Body of pancreas (tissue), 4 donors: ENCODE data around the gene LIX1L. TPM values are rescaled to one million over a fixed set of nuclear protein-coding genes. Genes with fewer than 3 reads are reported as not detected.

ENCODE experiments used
- ATAC-seq: fragments of 150-250 bp; one replicate; pipeline ENCODE4 v1.9.1; 2016
- DNase-seq, 4 donors: peaks; one replicate each; pipeline ENCODE4 v3.0.0-alpha.2; 2019
- H3K27ac ChIP-seq, 4 donors: fragments of 200-600 bp; sonication (generic); 1 replicate in 3 of 4; 2 replicates in 1 of 4; pipeline versions ENCODE4 v1.5.1 to v1.6.1; 2016 to 2019; ENCODE audit warnings: mild to moderate bottlenecking in 1 of 4, mixed read lengths in 1 of 4, moderate library complexity in 1 of 4
- H3K27me3 ChIP-seq, 2 donors: fragments of 200-600 bp; sonication (generic); one replicate each; pipeline ENCODE4 v1.6.0; 2016; ENCODE audit warnings: mild to moderate bottlenecking in 1 of 2
- H3K36me3 ChIP-seq, 2 donors: fragments of 200-600 bp; sonication (generic); replicated peaks in 1 of 2; 2 replicates each; pipeline ENCODE4 v1.5.1; 2016; ENCODE audit warnings: low read depth in 2 of 2; ENCODE audit not compliant: insufficient read depth in 1 of 2
- H3K4me1 ChIP-seq: fragments of 200-600 bp; sonication (generic); one replicate; pipeline ENCODE4 v1.6.0; 2016
- H3K4me3 ChIP-seq, 2 donors: fragments of 200-600 bp; sonication (generic); 1 replicate in 1 of 2; 2 replicates in 1 of 2; pipeline ENCODE4 v1.5.1; 2016 to 2019
- H3K9me3 ChIP-seq, 3 donors: fragments of 200-600 bp; sonication (generic); 1 replicate in 2 of 3; 2 replicates in 1 of 3; pipeline ENCODE4 v1.5.1; 2016
- POLR2A ChIP-seq, 3 donors: fragments of 450-650 bp; IDR thresholded peaks; one replicate each; pipeline ENCODE4 v1.6.1; 2016; ENCODE audit warnings: antibody characterized with exemption in 3 of 3, mild to moderate bottlenecking in 2 of 3
- WGBS, 2 donors: methylation state at CpG; one replicate each; pipeline ENCODE4 v1.1.5; 2017; 5-methylcytosine and 5-hydroxymethylcytosine counted together
- intact Hi-C: fragments of 100-400 bp; cut with DNase I; formaldehyde crosslinking; loops from one replicate; pipeline ENCODE4 v1.15.1; 2023
- total RNA-seq, 2 donors: library from RNA; depleted of rRNA; stranded (reverse); fragments of >200 nt; gene quantifications; one replicate each; pipeline ENCODE4 v1.1.0, GENCODE V29; 2016
- TF ChIP-seq, protein P1 (sequence below), 7 experiments: fragments of 450-650 bp in 4 of 7; fragments of 200-600 bp in 3 of 7; sonication (generic) in 3 of 7; IDR thresholded peaks; one replicate each; pipeline ENCODE4 v1.5.1; 2016 to 2019; ENCODE audit warnings: antibody characterized with exemption in 7 of 7

Gene LIX1L
- total RNA-seq, 2 donors from 2014 or later, result 8.3 to 16.5 TPM

DNA sequence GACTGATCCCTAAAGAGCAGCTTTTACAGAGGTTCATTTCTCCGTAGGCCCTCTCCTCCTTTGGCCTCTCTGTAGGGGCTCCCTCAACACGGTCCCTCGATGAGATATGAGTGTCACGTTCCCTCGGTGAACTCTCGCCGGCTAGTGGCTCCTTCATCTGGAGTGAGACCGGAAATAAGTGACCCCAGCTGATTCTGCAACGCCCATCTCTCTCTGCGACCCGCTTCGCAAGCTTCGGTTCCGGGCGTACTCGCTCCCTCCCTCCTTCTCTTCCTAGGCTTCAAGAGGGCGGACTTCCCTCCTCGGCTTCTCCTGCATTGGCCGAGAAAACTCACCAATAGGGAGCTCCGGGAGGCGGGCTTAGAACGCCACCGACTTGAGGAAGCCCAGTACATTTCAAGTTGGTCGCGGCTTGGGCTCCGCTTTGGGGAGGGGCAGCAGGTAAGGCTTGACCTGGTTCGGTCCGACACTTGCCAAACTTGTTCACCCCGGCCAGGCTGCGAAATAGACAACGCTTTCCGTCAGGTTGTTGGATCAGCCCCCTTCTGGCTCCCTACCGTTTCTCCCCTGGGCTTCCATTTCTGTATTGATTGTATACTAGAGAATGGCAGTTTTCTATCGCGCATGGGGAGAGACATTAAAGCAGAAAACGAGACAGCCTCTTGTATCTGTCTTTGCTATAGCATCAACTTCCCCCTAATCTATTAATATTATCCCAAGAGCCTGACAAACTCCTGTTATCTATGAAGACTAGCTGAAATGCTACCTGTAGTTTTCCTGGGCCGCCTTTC, 6.7 kb upstream of the LIX1L start, which contains the start of the genes ANKRD34A and POLR3GL:
Gene ANKRD34A (minus strand): TSS at position 248 of the 791 bp plus-strand sequence. CDS start 2,816 bp downstream, outside the sequence.
Gene POLR3GL (plus strand): TSS at position 363 of the 791 bp plus-strand sequence. CDS start 10,176 bp downstream, outside the sequence.
- H3K4me3 ChIP-seq, result peak within 1 kb of the TSS; percentile 8 to 43
- H3K36me3 ChIP-seq, result no peaks in the 10 kb centered on the region
- H3K27ac ChIP-seq, result peak within 1 kb of the TSS; percentile 63 to 92 (median 89)
- TF ChIP-seq POLR2A (IDR thresholded peaks at IDR 0.05), result peak; percentile 69 to 91 (median 89)
- TF ChIP-seq, protein P1, sequence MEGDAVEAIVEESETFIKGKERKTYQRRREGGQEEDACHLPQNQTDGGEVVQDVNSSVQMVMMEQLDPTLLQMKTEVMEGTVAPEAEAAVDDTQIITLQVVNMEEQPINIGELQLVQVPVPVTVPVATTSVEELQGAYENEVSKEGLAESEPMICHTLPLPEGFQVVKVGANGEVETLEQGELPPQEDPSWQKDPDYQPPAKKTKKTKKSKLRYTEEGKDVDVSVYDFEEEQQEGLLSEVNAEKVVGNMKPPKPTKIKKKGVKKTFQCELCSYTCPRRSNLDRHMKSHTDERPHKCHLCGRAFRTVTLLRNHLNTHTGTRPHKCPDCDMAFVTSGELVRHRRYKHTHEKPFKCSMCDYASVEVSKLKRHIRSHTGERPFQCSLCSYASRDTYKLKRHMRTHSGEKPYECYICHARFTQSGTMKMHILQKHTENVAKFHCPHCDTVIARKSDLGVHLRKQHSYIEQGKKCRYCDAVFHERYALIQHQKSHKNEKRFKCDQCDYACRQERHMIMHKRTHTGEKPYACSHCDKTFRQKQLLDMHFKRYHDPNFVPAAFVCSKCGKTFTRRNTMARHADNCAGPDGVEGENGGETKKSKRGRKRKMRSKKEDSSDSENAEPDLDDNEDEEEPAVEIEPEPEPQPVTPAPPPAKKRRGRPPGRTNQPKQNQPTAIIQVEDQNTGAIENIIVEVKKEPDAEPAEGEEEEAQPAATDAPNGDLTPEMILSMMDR (IDR thresholded peaks at IDR 0.05), result peak in 1 of 7 experiments; percentile 20
- no peaks in the 10 kb centered on the region for H3K27me3 ChIP-seq
- H3K4me1 ChIP-seq, result peaks cover 45% of the 10 kb centered on the region
- WGBS, 2 donors, result 1% methylated on average over 22 to 37 of the region's 37 CpGs
- ATAC-seq (peak; percentile 95), DNase-seq (peak; percentile 95 to 98 (median 97))
- intact Hi-C loops, result no loop called here
- H3K9me3 ChIP-seq, result no peaks in the 10 kb centered on the region

- Histone ChIP-seq H3K4me1 (peaks cover 45% of the 10 kb centered on the region), H3K27ac (peak overlapping the region in 3 of 4 donors; percentile 88 to 92 (median 90)), H3K9me3 (no peaks in the 10 kb centered on the region), H3K36me3 (no peaks in the 10 kb centered on the region), H3K4me3 (no peak overlapping the region), H3K27me3 (no peaks in the 10 kb centered on the region)
- intact Hi-C loops, result no loop called here
- no peak for ATAC-seq
- TF ChIP-seq POLR2A (IDR thresholded peaks at IDR 0.05), result no peak
- WGBS, 2 donors, result 52 to 57% methylated on average over 5 of the region's 5 CpGs
- DNase-seq, result no peak
Observed at GRCh38 chr1:145963265-145964019, 5.6 kb upstream of the LIX1L start.

GRCh38 chr1:145962157-145963102, 4.6 kb upstream of the LIX1L start:
- Histone ChIP-seq H3K27ac (peak overlapping the region in 2 of 4 donors; percentile 26 to 90), H3K36me3 (no peaks in the 10 kb centered on the region), H3K27me3 (no peaks in the 10 kb centered on the region), H3K9me3 (no peaks in the 10 kb centered on the region), H3K4me1 (peaks cover 45% of the 10 kb centered on the region), H3K4me3 (no peak overlapping the region)
- no peak for ATAC-seq
- intact Hi-C loops, result no loop called here
- no peak for TF ChIP-seq POLR2A (IDR thresholded peaks at IDR 0.05)
- TF ChIP-seq, protein P1 (IDR thresholded peaks at IDR 0.05), result no peak
- WGBS, 2 donors, result 7 to 23% methylated on average over 15 to 34 of the region's 36 CpGs
- peak in 2 of 4 donors; percentile 26 to 55 for DNase-seq

DNA sequence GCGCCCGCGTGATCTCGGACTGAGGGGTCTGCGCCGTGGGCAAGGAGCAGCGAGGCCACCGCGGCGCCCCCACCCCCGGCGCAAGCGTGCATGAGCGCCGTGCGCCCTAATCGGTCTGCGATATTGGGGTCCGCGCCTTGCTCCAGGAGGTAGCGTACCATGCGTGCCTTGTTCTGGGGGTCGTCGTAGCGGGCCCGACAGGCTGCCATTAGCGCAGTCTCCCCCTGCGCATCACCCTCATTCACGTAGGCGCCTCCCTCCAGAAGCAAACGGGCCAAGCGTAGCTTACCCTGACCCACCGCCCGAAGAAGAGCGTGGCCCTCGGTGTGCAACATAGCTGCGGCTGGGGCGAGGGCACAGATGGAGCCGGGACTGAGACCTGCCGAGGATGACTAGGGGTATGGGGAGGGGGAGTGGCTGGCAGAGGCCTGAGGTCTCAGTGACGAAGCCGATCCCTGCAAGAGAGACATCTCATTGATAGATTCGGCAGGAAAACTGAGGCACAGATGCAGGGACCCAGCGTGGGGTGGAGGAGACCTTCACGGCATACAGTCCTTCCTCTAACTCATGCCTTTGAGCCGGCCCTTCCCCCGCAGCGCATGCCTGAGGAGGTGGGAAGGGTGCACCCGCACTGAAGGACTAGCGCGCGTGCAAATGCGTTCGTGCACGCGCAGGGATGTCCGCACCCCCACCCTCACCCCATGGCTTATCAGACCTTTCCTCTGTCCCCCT, 3.8 kb upstream of the LIX1L start:
- no peak for TF ChIP-seq POLR2A (IDR thresholded peaks at IDR 0.05)
- no peaks in the 10 kb centered on the region for H3K36me3 ChIP-seq
- intact Hi-C loops, result no loop called here
- peak in 2 of 4 donors; percentile 29 to 49 for DNase-seq
- H3K4me3 ChIP-seq, result peak overlapping the region; percentile 44 to 45
- peaks cover 54% of the 10 kb centered on the region for H3K4me1 ChIP-seq
- ATAC-seq, result no peak
- no peaks in the 10 kb centered on the region for H3K9me3 ChIP-seq
- WGBS, 2 donors, result 2 to 5% methylated on average over 29 to 57 of the region's 57 CpGs
- H3K27ac ChIP-seq, result peak overlapping the region in 1 of 4 donors; percentile 62
- H3K27me3 ChIP-seq, result no peaks in the 10 kb centered on the region

DNA sequence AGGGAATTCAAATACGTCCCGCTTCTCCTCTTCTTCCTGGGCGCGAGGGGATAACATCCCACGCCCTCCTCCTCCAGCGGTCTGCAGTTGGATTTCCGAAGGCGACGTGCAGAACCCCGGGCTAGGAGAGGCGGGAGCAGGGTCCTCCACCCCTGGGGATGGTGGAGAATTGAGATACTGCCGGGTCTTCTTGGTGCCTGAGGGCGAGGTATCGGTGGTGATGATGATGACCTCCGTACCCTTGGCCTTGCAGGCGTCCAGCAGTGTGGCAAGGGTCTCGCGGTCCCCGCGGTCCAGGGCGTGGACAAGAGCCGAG, 3.2 kb upstream of the LIX1L start:
- ATAC-seq (no peak), DNase-seq (no peak)
- peak overlapping the region; percentile 44 to 45 for H3K4me3 ChIP-seq
- no peaks in the 10 kb centered on the region for H3K36me3 ChIP-seq
- peak overlapping the region in 3 of 4 donors; percentile 48 to 62 (median 48) for H3K27ac ChIP-seq
- no peaks in the 10 kb centered on the region for H3K27me3 ChIP-seq
- WGBS, 2 donors, result 2 to 3% methylated on average over 11 to 22 of the region's 22 CpGs
- H3K9me3 ChIP-seq, result no peaks in the 10 kb centered on the region
- H3K4me1 ChIP-seq, result peaks cover 59% of the 10 kb centered on the region
- TF ChIP-seq, protein P1 (IDR thresholded peaks at IDR 0.05), result no peak
- TF ChIP-seq POLR2A (IDR thresholded peaks at IDR 0.05), result no peak
- intact Hi-C loops, result no loop called here
